H1 (cell line): ENCODE results near the gene ELL2. TPM values are rescaled to one million over a fixed set of nuclear protein-coding genes. Genes with fewer than 3 reads are reported as not detected.

Experiments used
- CTCF ChIA-PET: fragments of 300-600 bp; sonication (Branson Sonifier 250); formaldehyde crosslinking; loops from one replicate; lab custom pipeline; 2021; ENCODE audit not compliant: partially characterized antibody; lab: Charles Lee
- POLR2A ChIA-PET: fragments of 300-600 bp; sonication (Branson Sonifier 250); formaldehyde crosslinking; loops from one replicate; lab custom pipeline; 2021; ENCODE audit warnings: inconsistent platforms; ENCODE audit not compliant: partially characterized antibody; lab: Charles Lee
- DNase-seq, 2 experiments: peaks; one replicate each; pipeline versions ENCODE4 v3.0.0 to v3.0.0-alpha.2; 2010 to 2022; ENCODE audit warnings: low spot score in 2 of 2, low read depth in 1 of 2, mixed read lengths in 1 of 2
- FAIRE-seq: peaks from 2 replicates; lab custom pipeline; 2011; peaks lifted over from hg19 to GRCh38; lab: Jason Lieb, UNC
- H2AFZ ChIP-seq: 2 replicates; pipeline ENCODE4 v1.8.1; 2012; ENCODE audit warnings: low read length, inconsistent platforms
- H2AK5ac ChIP-seq: 2 replicates; pipeline ENCODE4 v1.6.1; 2013; ENCODE audit warnings: low read depth, low read length
- H2BK120ac ChIP-seq: replicated peaks from 2 replicates; pipeline ENCODE3; 2013; ENCODE audit warnings: low read depth, low read length, inconsistent platforms
- H2BK12ac ChIP-seq: 2 replicates; pipeline ENCODE4 v1.6.1; 2013; ENCODE audit warnings: low read depth, low read length
- H2BK15ac ChIP-seq: 2 replicates; pipeline ENCODE4 v1.6.1; 2013; ENCODE audit warnings: low read length
- H2BK20ac ChIP-seq: 2 replicates; pipeline ENCODE4 v1.6.1; 2013; ENCODE audit warnings: low read length
- H2BK5ac ChIP-seq: 2 replicates; pipeline ENCODE4 v1.6.1; 2013; ENCODE audit warnings: low read depth, low read length
- H3K14ac ChIP-seq: 2 replicates; pipeline ENCODE4 v1.6.1; 2013; ENCODE audit warnings: inconsistent platforms; ENCODE audit not compliant: insufficient read length
- H3K18ac ChIP-seq: 2 replicates; pipeline ENCODE4 v1.6.1; 2013; ENCODE audit warnings: low read length; ENCODE audit errors: extremely low read depth
- H3K23ac ChIP-seq: 2 replicates; pipeline ENCODE4 v1.6.1; 2013; ENCODE audit warnings: inconsistent platforms; ENCODE audit not compliant: insufficient read length
- H3K23me2 ChIP-seq: 2 replicates; pipeline ENCODE4 v1.6.1; 2013; ENCODE audit warnings: low read depth, low read length
- H3K27ac ChIP-seq: 2 replicates; pipeline ENCODE4 v1.6.1; 2011; ENCODE audit warnings: low read depth, low read length, inconsistent platforms
- H3K27me3 ChIP-seq, 4 experiments: replicated peaks in 1 of 4; 1 replicate in 1 of 4; 2 replicates in 3 of 4; pipeline versions ENCODE4 v1.6.1 to v1.8.1; 2011 to 2013; ENCODE audit warnings: low read length in 3 of 4, mild to moderate bottlenecking in 3 of 4, inconsistent platforms in 2 of 4, mixed read lengths in 2 of 4, moderate library complexity in 1 of 4; ENCODE audit not compliant: control insufficient read depth in 3 of 4, insufficient read depth in 3 of 4; ENCODE audit errors: extremely low read depth in 1 of 4
- H3K36me3 ChIP-seq, 4 experiments: 2 replicates each; pipeline versions ENCODE4 v1.6.1 to v1.8.1; 2011 to 2013; ENCODE audit warnings: mild to moderate bottlenecking in 4 of 4, low read length in 3 of 4, moderate library complexity in 2 of 4, control low read depth in 1 of 4, inconsistent platforms in 1 of 4; ENCODE audit not compliant: insufficient read depth in 4 of 4, control insufficient read depth in 2 of 4
- H3K4ac ChIP-seq: replicated peaks from 2 replicates; pipeline ENCODE3; 2013; ENCODE audit warnings: low read length, low read depth, mixed read lengths, inconsistent platforms; ENCODE audit not compliant: insufficient read length
- H3K4me1 ChIP-seq, 4 experiments: replicated peaks in 1 of 4; 1 replicate in 1 of 4; 2 replicates in 3 of 4; pipeline versions ENCODE4 v1.6.1 to v1.8.1; 2011 to 2013; ENCODE audit warnings: low read length in 3 of 4, inconsistent platforms in 2 of 4, mixed read lengths in 1 of 4; ENCODE audit not compliant: insufficient read depth in 4 of 4, control insufficient read depth in 3 of 4
- H3K4me2 ChIP-seq, 2 experiments: 2 replicates each; pipeline versions ENCODE4 v1.6.1 to v1.8.1; 2011 to 2013; ENCODE audit warnings: low read depth in 2 of 2, low read length in 2 of 2, control low read depth in 1 of 2, inconsistent platforms in 1 of 2, mild to moderate bottlenecking in 1 of 2; ENCODE audit not compliant: insufficient read depth in 1 of 2
- H3K4me3 ChIP-seq, 4 experiments: fragments of 200-600, 300-600 bp in 1 of 4; sonication (generic), shearing (Covaris generic), sonication (Bioruptor Twin) in 1 of 4; 2 replicates each; pipeline versions ENCODE4 v1.5.1 to v1.8.1; 2011 to 2016; ENCODE audit warnings: low read length in 4 of 4, low read depth in 3 of 4, control low read depth in 2 of 4, inconsistent platforms in 2 of 4, mild to moderate bottlenecking in 2 of 4, mixed read lengths in 1 of 4, moderate library complexity in 1 of 4; ENCODE audit not compliant: insufficient read depth in 2 of 4; ENCODE audit errors: extremely low read depth in 1 of 4
- H3K56ac ChIP-seq: replicated peaks from 2 replicates; pipeline ENCODE3; 2013; ENCODE audit warnings: low read depth, mild to moderate bottlenecking, mixed read lengths, low read length, inconsistent platforms; ENCODE audit not compliant: insufficient read length
- H3K79me1 ChIP-seq: 2 replicates; pipeline ENCODE4 v1.6.1; 2013; ENCODE audit warnings: low read depth, low read length, control low read depth
- H3K79me2 ChIP-seq, 2 experiments: 2 replicates each; pipeline versions ENCODE4 v1.6.1 to v1.8.1; 2012 to 2013; ENCODE audit warnings: low read length in 2 of 2, mild to moderate bottlenecking in 2 of 2, inconsistent platforms in 1 of 2; ENCODE audit not compliant: insufficient read depth in 2 of 2, control insufficient read depth in 1 of 2
- H3K9ac ChIP-seq, 4 experiments: replicated peaks in 1 of 4; 1 replicate in 1 of 4; 2 replicates in 3 of 4; pipeline versions ENCODE4 v1.6.1 to v1.8.1; 2011 to 2013; ENCODE audit warnings: low read depth in 3 of 4, low read length in 3 of 4, control low read depth in 2 of 4, mild to moderate bottlenecking in 2 of 4, moderate library complexity in 2 of 4, inconsistent platforms in 1 of 4; ENCODE audit errors: extremely low read depth in 1 of 4
- H3K9me3 ChIP-seq, 2 experiments: 2 replicates each; pipeline versions ENCODE4 v1.6.1 to v1.8.1; 2012 to 2013; ENCODE audit warnings: mild to moderate bottlenecking in 2 of 2, moderate library complexity in 2 of 2, control low read depth in 1 of 2, inconsistent platforms in 1 of 2, low read depth in 1 of 2, low read length in 1 of 2, mixed read lengths in 1 of 2; ENCODE audit not compliant: insufficient read depth in 2 of 2
- H4K20me1 ChIP-seq, 2 experiments: replicated peaks in 1 of 2; 2 replicates each; pipeline versions ENCODE3 to v1.8.1; 2011 to 2013; ENCODE audit warnings: inconsistent platforms in 2 of 2, low read length in 2 of 2, mild to moderate bottlenecking in 1 of 2; ENCODE audit not compliant: insufficient read depth in 2 of 2, control insufficient read depth in 1 of 2
- H4K5ac ChIP-seq: 2 replicates; pipeline ENCODE4 v1.6.1; 2013; ENCODE audit warnings: low read length, low read depth, mixed read lengths, inconsistent platforms; ENCODE audit not compliant: insufficient read length
- H4K8ac ChIP-seq: 2 replicates; pipeline ENCODE4 v1.8.0; 2013; ENCODE audit warnings: mild to moderate bottlenecking, moderate library complexity, low read length, inconsistent platforms; ENCODE audit not compliant: insufficient read depth; ENCODE audit errors: extremely low read depth
- H4K91ac ChIP-seq: replicated peaks from 2 replicates; pipeline ENCODE3; 2013; ENCODE audit warnings: low read length, mixed read lengths, inconsistent platforms; ENCODE audit not compliant: insufficient read length
- CBX8 ChIP-seq: fragments of 300-800, 300-1000 bp; sonication (generic); IDR thresholded peaks from 2 replicates; pipeline ENCODE4 v1.7.1; 2016; ENCODE audit warnings: low read depth, low read length, borderline replicate concordance
- EP300 ChIP-seq, 2 experiments: IDR thresholded peaks; 1 replicate in 1 of 2; 2 replicates in 1 of 2; pipeline ENCODE4 v1.6.1; 2011 to 2012; ENCODE audit warnings: low read depth in 2 of 2, low read length in 2 of 2, mild to moderate bottlenecking in 2 of 2, borderline replicate concordance in 1 of 2, inconsistent platforms in 1 of 2, moderate library complexity in 1 of 2
- EZH2 ChIP-seq: fragments of 200-600 bp; sonication (generic); IDR thresholded peaks from 2 replicates; pipeline ENCODE4 v1.7.1; 2012; ENCODE audit warnings: low read depth, mild to moderate bottlenecking, moderate library complexity, low read length, inconsistent platforms; ENCODE audit not compliant: severe bottlenecking
- HDAC6 ChIP-seq: IDR thresholded peaks from one replicate; pipeline ENCODE4 v1.7.1; 2012; ENCODE audit warnings: low read depth, mild to moderate bottlenecking, inconsistent platforms, low read length, moderate library complexity
- KDM1A ChIP-seq: fragments of 200-600, 300-600 bp; sonication (generic); IDR thresholded peaks from 2 replicates; pipeline ENCODE4 v1.7.1; 2016; ENCODE audit warnings: mild to moderate bottlenecking, low read length, borderline replicate concordance
- NRF1 ChIP-seq: IDR thresholded peaks from 2 replicates; pipeline ENCODE4 v1.6.1; 2011; ENCODE audit warnings: mild to moderate bottlenecking, low read depth, low read length, improper control_type of control experiment
- RNF2 ChIP-seq: fragments of 200-900, 300-1000 bp; sonication (generic); IDR thresholded peaks from 2 replicates; pipeline ENCODE4 v1.7.1; 2016; ENCODE audit warnings: borderline replicate concordance, low read depth, mild to moderate bottlenecking, antibody characterized with exemption, low read length; ENCODE audit not compliant: poor library complexity, severe bottlenecking; ENCODE audit errors: missing control alignments
- SIRT6 ChIP-seq: IDR thresholded peaks from one replicate; pipeline ENCODE4 v1.7.1; 2012; ENCODE audit warnings: low read length, inconsistent platforms
- TBP ChIP-seq: IDR thresholded peaks from 2 replicates; pipeline ENCODE4 v1.6.1; 2011; ENCODE audit warnings: low read depth, low read length, improper control_type of control experiment
- TCF12 ChIP-seq: IDR thresholded peaks from 2 replicates; pipeline ENCODE4 v1.6.1; 2011; ENCODE audit warnings: low read depth, mild to moderate bottlenecking, low read length
- TEAD4 ChIP-seq: IDR thresholded peaks from 2 replicates; pipeline ENCODE4 v1.6.1; 2012; ENCODE audit warnings: low read depth, low read length, inconsistent platforms, mixed read lengths
- WGBS, 2 experiments: shearing (Covaris generic) in 1 of 2; methylation state at CpG; one replicate each; pipeline versions ENCODE4 v1.1.6 to v1.1.7; 2013 to 2015; ENCODE audit warnings: low lambda C conversion rate in 2 of 2, mixed read lengths in 2 of 2, inconsistent platforms in 1 of 2, low coverage in 1 of 2, missing lambda C conversion rate in 1 of 2; ENCODE audit not compliant: insufficient replicate concordance in 2 of 2, insufficient coverage in 1 of 2, insufficient read length in 1 of 2; ENCODE audit errors: extremely low coverage in 1 of 2, missing lambda C conversion rate in 1 of 2; 5-methylcytosine and 5-hydroxymethylcytosine counted together
- polyA plus RNA-seq, 7 experiments: library from polyadenylated mRNA; depleted of rRNA in 3 of 7; stranded (reverse) in 5 of 7; unstranded in 2 of 7; fragments of >200 nt in 5 of 7; fragments of 200-250 nt in 2 of 7; gene quantifications; 1 replicate in 5 of 7; 2 replicates in 1 of 7; 4 replicates in 1 of 7; pipeline versions ENCODE4 v1.2.1 to v1.2.3, GENCODE V29; 2011 to 2013; ENCODE audit warnings: missing spikeins in 2 of 7, mixed read lengths in 2 of 7
- total RNA-seq: library from RNA; stranded (reverse); fragmentation: NEBNext Ultra II Directional; extraction: Animal tissue kit (Norgen Biotek cat#: 25700); gene quantifications from 2 replicates; pipeline ENCODE4 v1.2.1, GENCODE V29; 2021
- TF ChIP-seq, protein P1 (sequence below): IDR thresholded peaks from 2 replicates; pipeline ENCODE4 v1.6.1; 2012; ENCODE audit warnings: inconsistent platforms
- TF ChIP-seq, protein P2 (sequence below): IDR thresholded peaks from 2 replicates; pipeline ENCODE4 v1.6.1; 2011; ENCODE audit warnings: low read depth, mild to moderate bottlenecking, low read length; ENCODE audit not compliant: insufficient read depth

ELL2 gene
- total and polyA plus RNA-seq, 2 of the 8 experiments (the other 6 are each of a cell fraction or from before 2014, with no cell fraction given): 6.3 to 29.4 TPM

DNA sequence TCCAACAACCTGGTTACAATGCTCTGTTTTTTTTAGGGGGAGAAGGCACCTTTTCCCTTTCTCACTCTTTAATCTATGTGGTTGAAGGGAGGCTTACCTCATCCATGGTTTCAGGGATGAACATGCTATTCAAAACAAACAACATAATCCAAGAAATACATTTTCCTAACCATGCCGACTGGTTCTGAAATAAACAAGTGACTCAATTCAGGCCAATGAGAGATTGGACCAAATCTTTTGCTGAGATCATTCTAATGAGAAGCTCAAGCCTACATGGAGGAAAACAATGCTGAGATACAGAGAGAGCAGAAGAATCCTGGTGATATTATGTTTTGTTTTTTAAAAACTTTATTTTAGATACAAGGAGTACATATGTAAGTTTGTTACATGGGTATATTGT lies 46.8 kb upstream of the ELL2 start:
- Histone ChIP-seq H2BK120ac (no peak overlapping the region), H3K9ac (no peak overlapping the region), H2BK15ac (no peak overlapping the region), H2BK20ac (no peak overlapping the region), H3K79me2 (no peaks in the 10 kb centered on the region), H4K20me1 (no peaks in the 10 kb centered on the region), H4K8ac (no peak overlapping the region), H3K27me3 (no peaks in the 10 kb centered on the region), H2BK5ac (no peak overlapping the region), H2BK12ac (no peak overlapping the region), H3K56ac (no peak overlapping the region), H3K4me2 (no peak overlapping the region), H3K23ac (no peak overlapping the region), H4K5ac (no peak overlapping the region), H4K91ac (no peak overlapping the region), H2AK5ac (no peak overlapping the region), H3K27ac (no peak overlapping the region), H2AFZ (no peak overlapping the region), H3K36me3 (no peaks in the 10 kb centered on the region; a peak in 1 of 8 replicates), H3K4me1 (no peaks in the 10 kb centered on the region), H3K79me1 (no peaks in the 10 kb centered on the region), H3K23me2 (no peaks in the 10 kb centered on the region), H3K9me3 (peaks cover 0 to 4% of the 10 kb centered on the region in 2 experiments; a peak in 1 of 4 replicates), H3K4ac (no peak overlapping the region), H3K18ac (no peak overlapping the region), H3K14ac (no peak overlapping the region), H3K4me3 (no peak overlapping the region)
- FAIRE-seq (no peak), DNase-seq (no peak)
- ChIA-PET POLR2A (no interaction called here), CTCF (interaction anchor here (0.6 kb wide), 1 partner anchor 230 kb away, joined by 3 read pairs; no protein-coding TSS in a partner anchor)
- 89% methylated on average over 1 of the region's 1 CpG; no CpG with 5 or more reads in 1 of the 2 experiments for WGBS, 2 experiments
- TF ChIP-seq TBP (no peak), NRF1 (no peak), KDM1A (no peak), EP300 (IDR thresholded peaks at IDR 0.05; ENCODE audit: borderline replicate concordance in 1 of 2, low read depth in 2 of 2, low read length in 2 of 2) (no peak), EZH2 (no peak), SIRT6 (no peak), CBX8 (no peak), HDAC6 (no peak), TCF12 (no peak), TEAD4 (no peak), RNF2 (no peak)
- TF ChIP-seq, protein P1, sequence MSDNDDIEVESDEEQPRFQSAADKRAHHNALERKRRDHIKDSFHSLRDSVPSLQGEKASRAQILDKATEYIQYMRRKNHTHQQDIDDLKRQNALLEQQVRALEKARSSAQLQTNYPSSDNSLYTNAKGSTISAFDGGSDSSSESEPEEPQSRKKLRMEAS: no peak
- TF ChIP-seq, protein P2, sequence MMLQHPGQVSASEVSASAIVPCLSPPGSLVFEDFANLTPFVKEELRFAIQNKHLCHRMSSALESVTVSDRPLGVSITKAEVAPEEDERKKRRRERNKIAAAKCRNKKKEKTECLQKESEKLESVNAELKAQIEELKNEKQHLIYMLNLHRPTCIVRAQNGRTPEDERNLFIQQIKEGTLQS: no peak
